GM18517 (cell line): Measurements from ENCODE around the gene RIIAD1.
"Not testable (repeated sequence)": the region's sequence is repeated elsewhere in the genome, so short reads cannot be mapped to it uniquely, and the experiment has no call there.

Source experiments
- ATAC-seq: cut with Tn5 transposase; IDR thresholded peaks from one replicate; pipeline ENCODE4 v1.9.1; 2021; ENCODE audit warnings: mild to moderate bottlenecking, moderate library complexity; ENCODE audit not compliant: unreplicated experiment

The RIIAD1 gene

GRCh38 chr1:151729966-151730291 lies 8.6 kb downstream of the RIIAD1 start:
- no peak for ATAC-seq

DNA sequence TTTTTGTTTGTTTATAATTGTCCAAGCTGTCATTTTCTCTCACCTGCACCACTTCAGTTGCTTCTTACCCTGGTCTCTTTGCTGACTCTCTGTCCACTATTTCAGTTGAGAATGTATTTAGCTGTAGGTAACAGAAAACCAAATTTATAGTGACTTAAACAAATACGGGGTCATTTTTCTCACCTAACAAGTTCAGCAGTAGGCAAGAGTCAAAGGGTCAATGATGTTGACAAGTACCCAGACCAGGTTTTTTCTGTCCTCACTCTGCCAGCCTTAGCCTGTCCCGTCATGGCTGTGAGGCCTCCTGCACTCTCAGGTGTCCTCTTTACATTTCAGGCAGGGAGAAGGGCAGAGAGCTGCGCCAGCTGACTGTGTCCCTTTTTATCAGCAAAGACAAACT lies 11.8 kb downstream of the RIIAD1 start:
- no peak for ATAC-seq

GRCh38 chr1:151733995-151734394 lies 12.7 kb downstream of the RIIAD1 start:
- ATAC-seq, result not testable (repeated sequence)

DNA sequence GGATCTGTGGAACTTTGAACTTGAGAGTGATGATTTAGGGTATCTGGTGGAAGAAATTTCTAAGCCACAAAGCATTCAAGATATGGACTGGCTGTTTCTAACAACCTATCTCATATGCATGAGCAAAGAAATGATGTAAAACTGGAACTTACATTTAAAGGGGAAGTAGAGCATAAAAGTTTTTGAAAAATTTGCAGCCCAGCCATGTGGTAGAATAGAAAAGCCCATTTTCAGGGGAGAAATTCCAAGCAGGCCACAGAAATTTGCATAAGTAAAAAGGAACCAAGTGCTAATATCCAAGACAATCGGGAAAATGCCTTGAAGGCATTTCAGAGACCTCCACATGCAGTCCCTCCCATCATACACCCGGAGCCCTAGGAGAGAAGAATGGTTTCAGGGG lies 15.7 kb downstream of the RIIAD1 start:
- no peak for ATAC-seq

- no peak for ATAC-seq
Measured at GRCh38 chr1:151737479-151737878, 16.2 kb downstream of the RIIAD1 start.

DNA sequence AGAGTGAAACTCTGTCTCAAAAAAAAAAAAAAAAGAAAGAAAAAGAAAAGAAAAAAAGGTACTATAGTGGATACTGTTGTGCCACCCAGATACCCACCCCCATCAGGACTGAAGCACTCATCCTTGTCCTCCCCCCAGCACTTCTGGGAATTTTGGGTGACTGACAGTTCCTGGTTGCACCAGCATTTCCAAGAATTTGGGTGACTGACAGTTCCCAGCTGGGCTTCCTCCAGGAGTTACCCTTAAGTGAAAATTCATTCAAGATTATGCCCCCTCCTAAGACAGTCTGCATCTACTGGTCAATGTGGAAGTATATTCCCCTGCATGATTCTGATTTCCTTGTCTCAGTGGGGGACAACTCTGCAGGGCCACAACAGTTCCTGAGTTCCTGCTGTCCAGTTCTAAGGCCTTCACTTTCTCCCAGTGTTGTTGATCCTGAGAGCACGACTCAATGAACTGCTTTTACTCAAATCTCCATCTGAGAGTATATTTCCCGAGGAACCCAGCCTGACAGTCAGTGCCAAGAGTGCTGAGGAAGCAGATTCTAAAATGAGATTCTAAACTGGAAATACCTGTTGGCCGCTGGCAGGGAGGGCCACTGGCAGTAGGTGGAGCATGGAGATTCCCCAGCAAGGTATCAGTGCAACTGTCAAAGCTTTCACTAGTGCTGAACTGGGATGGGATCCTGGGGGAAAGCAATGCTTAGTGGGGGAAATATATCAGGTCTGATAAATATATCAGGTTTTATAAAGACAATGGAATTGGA lies 18.5 kb downstream of the RIIAD1 start:
- ATAC-seq, result no peak

- no peak for ATAC-seq
Measured at GRCh38 chr1:151741516-151741915, 20.2 kb downstream of the RIIAD1 start.

DNA sequence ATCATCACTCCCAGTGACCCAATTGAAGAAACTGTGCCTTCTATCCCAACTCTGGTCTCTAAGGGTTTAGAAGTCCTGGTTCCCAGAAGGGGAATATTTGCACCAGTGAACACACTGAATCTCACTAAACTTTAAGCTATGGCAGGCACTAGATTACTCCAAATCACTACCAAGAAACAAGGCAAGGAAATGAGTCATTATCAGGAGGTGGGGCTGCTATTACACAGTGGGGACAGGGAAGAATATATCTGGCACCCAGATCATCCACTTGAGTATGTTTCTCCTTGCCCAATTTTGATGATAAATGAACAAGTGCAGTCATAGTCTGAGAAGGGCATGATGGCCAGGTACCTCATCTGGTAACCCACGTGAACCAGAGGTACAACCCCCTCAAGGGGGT lies 35.0 kb downstream of the RIIAD1 start:
- ATAC-seq, result no peak

DNA sequence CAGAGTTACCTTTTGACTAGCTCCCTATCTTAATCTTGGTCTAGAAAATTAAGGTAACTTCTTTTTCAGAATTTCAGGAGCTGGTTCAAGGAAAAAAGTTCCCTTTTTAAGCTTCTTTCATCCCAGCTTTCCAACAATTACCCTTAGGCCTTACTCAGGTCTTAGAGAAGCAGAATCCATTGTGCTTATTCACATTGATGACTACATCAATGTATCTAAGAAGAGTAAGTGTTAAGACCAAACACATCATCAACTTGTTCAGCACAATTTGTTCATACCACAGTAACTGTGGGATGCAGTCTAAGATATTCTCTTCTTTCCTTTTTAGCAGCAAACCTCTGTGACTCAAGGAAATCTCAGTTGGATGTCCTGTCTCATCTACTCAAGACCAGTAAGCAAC lies 37.9 kb downstream of the RIIAD1 start:
- ATAC-seq, result no peak

- ATAC-seq, result no peak
Measured at GRCh38 chr1:151760597-151761385, 39.5 kb downstream of the RIIAD1 start.

DNA sequence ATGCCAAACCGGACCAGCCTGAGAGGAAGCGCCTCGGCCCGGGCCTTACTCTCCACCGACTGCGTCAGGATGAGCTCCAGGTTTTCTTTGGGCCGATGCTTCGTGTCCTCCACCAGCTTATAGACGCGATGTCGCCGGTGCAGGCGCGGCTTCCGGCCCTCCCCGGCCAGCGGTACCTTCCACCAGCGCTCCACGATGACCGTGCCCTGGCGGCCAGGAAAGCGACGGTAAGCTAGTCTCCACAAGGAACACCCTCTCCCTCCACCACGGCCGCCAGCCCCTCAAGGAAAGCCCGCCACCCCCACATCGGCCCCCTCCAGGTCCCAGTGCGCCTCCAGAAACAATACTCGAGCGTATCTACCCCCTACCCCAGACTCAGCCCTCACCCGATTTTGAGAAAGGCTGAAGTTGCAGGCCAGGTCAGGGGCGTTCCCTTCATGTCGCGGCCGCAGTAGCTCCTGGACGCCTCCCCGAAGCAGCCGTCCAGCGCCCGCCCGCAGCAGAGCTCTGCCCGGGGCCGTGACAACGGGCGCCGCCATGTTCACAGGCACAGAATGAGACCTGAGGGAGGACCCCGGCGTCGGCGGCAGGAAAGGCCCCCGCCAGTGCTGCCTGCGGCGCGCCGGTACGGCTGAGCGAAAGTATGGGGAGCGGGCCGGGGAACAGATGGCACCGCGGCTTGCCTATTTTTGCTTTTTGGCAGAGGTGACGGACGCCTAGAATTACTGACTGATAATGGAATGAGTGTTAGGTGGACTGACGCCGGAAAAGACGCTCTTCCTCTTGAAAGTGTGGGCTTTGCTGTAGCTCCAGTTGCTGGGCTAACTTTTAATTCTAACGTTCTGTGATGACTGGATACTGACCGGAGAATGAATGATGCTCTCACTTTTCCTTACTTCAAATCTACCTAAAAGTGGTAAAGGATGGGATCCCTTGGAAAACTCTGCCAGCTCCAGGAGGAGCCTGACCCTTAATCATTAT lies 41.9 kb downstream of the RIIAD1 start, which contains the start of gene MRPL9:
MRPL9 (minus strand) TSS at position 556 of the 981 bp plus-strand sequence; CDS start at position 539, 17 bp downstream.
- peak; percentile 78 for ATAC-seq

DNA sequence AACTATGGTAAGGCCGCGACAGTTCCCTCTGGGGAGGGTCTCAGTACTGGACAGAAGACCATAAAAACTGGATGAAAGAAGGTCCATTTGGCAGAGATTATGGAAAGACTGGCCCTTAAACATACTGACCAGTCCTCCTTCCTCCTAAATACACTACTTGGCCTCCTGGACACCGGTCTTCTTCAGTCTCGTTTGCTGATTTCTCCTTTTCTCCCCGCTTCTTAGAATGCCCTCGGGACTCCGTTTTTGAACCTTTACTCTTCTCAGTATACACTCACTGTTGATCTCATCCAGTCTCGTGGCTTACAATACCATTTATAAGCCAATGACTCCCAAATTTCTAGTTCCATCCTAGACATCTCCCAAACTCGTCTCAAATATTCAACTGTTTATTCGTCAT lies 42.7 kb downstream of the RIIAD1 start:
- no peak for ATAC-seq

DNA sequence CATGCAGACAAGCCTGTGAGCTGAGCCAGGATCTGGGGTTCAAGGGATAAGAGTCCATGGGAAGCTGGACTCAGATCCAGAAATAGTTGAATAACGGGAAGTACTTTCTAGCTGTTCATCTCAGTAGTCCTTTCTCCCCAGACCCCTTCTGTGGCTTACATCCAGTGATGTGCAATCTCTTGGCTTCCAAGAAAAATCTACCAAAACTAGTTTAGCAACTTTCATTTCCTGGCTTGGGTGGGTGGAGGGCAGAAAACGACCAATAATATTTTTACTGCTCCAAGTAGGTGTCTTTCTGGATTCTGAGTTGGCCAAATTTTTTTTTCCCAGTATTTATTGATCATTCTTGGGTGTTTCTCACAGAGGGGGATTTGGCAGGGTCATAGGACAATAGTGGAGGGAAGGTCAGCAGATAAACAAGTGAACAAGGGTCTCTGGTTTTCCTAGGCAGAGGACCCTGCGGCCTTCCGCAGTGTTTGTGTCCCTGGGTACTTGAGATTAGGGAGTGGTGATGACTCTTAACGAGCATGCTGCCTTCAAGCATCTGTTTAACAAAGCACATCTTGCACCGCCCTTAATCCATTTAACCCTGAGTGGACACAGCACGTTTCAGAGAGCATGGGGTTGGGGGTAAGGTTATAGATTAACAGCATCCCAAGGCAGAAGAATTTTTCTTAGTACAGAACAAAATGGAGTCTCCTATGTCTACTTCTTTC lies 47.2 kb downstream of the RIIAD1 start:
- ATAC-seq, result not testable (repeated sequence)

DNA sequence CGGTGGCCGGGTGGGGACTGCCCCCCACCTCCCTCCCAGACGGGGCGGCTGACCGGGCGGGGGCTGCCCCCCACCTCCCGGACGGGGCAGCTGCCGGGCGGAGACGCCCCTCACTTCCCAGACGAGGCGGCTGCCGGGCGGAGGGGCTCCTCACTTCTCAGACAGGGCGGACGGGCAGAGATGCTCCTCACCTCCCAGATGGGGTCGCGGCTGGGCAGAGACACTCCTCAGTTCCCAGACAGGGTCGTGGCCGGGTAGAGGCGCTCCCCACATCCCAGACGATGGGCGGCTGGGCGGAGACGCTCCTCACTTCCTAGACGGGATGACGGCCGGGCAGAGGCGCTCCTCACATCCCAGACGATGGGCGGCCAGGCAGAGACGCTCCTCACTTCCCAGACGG lies 47.9 kb downstream of the RIIAD1 start:
- ATAC-seq, result not testable (repeated sequence)

- ATAC-seq, result no peak
Measured at GRCh38 chr1:151773702-151774101, 52.4 kb downstream of the RIIAD1 start.

DNA sequence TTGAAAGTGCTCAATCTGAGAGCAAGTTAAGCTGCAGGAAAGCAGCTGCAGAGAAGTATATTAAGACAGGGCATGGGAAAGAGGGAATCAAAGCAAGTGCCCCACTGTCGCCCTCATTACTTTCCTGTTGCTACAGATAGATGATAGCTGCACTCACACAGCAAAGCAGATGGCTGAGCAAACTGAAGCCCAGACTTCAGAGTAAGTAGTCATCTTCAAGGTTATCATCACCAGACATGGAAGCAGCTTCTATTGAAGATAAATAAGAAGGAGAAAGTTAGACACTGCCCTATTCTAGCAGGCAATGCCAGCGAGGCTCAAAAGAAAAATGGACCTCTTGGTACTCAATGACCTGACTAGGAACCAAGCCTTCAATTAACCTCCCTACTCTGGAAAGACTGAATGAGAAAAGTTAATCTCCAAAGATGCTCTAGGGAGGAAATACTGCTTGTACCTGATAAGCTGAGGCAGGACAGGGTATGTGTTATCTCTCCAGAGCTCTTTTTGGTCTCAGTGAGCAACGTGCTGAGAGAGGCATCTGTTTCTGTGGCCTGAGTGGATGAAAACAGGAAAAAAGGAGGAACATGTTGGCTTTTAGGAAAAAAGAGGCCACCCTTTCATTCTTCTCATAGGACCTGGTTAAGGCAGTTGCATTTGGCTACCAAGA lies 53.1 kb downstream of the RIIAD1 start:
- ATAC-seq, result no peak

- ATAC-seq, result no peak
Measured at GRCh38 chr1:151775894-151776664, 54.8 kb downstream of the RIIAD1 start.

DNA sequence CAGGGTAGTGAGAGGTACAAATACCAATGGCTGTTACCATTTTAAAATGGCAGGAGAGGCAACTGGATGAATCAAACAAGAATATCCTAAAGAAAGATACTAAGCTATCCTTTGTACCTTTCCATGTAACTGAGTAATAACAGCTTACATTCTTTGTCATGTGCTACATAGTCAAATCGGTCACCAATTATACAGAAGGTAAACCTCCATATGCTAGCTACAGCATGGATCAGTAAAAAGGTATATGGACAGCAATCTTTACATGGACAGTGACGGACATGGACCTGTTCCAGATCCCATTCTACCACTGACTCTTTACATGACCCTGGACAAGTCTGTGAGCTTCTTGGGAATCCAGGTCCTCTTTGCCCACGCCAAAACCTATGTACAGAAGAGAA lies 55.3 kb downstream of the RIIAD1 start:
- no peak for ATAC-seq

DNA sequence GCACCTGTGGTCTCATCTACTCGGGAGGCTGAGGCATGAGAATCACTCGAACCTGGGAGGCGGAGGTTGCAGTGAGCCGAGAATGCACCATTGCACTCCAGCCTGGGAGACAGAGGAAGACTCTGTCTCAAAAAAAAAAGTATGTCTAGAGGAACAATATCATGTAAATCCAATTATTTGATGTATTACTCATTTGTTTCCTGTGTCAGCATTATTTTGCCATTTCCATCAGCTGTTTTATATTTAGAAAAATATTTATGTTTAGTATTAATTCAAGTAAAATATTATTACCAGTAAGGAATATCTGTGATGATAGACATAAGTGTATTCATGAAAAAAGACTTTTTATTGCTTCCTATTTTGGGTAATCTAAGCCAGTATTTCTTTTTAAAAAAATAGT lies 56.0 kb downstream of the RIIAD1 start:
- no peak for ATAC-seq
